SW480 (cell line): ENCODE results near the gene OOSP1.
"Not testable (repeated sequence)": the region's sequence is repeated elsewhere in the genome, so short reads cannot be mapped to it uniquely, and the experiment has no call there.

ENCODE experiments used
- DNase-seq: peaks from one replicate; pipeline ENCODE4 v3.0.0-alpha.2; 2016; ENCODE audit warnings: low spot score

OOSP1 gene

GRCh38 chr11:59960502-59961381, 22.5 kb downstream of the OOSP1 start:
- DNase-seq = no peak

GRCh38 chr11:59962107-59962482, 23.9 kb downstream of the OOSP1 start:
- no peak for DNase-seq

- DNase-seq = no peak
Measured at GRCh38 chr11:59963733-59964132, 25.5 kb downstream of the OOSP1 start, which contains the start of gene OOSP4A. Gene OOSP4A, plus strand, starts transcription at chr11:59964033. Its CDS starts 0 bp downstream, at chr11:59964033.

GRCh38 chr11:59965424-59965823, 27.2 kb downstream of the OOSP1 start:
- no peak for DNase-seq

DNA sequence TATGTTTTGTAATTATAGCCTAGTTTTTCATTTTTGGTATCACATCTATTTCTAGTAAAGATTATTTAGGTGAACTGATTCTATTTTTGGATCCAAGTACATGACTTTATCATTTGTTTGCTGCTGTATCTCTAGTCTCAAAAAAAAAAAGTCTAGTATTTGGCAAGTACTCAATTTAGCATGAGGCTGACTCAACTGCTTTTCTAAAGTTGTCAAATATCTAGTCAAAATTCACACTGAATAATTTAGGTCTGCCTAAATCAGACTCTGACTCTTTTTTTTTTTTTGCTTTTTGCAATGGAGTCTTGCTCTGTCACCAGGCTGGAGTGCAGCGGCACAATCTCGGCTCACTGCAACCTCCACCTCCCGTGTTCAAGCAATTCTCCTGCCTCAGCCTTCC, 28.0 kb downstream of the OOSP1 start:
- DNase-seq = no peak

DNA sequence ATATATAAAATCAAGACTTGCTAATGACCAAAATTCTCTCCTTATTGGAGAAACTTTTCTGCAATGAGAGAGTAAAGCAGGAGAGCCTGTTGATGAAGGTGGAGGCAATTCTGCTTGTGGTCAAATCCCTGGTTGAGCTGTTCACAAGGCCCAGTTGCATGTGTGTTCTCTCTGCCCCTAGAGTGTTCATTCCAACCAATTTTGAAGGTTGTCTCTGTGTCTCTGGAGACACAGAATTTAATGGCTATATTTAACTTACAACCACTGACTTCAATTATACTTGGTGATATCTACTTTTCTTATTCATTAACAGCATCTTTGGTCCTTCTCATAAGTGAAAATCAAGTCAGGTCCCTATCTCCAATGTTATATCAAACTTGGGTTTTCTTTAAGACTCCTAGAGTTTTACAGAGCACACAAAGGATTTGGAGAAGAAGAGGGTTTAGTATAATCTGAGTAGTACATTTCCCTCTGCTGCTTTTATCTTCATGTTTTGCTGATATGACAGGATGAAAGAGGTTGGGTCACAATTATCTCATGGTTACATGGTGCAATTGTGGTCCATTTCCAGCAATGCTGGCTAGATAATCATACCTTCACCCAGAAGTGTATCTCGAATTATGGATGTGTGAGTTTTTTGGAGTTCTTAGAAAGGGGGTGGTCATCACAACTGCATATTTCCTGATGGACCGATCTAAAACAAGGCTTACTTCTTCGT, 29.6 kb downstream of the OOSP1 start:
- no peak for DNase-seq

- no peak for DNase-seq
Measured at GRCh38 chr11:59968395-59968783, 30.2 kb downstream of the OOSP1 start.

- DNase-seq = no peak
Measured at GRCh38 chr11:59973097-59973496, 34.9 kb downstream of the OOSP1 start.

DNA sequence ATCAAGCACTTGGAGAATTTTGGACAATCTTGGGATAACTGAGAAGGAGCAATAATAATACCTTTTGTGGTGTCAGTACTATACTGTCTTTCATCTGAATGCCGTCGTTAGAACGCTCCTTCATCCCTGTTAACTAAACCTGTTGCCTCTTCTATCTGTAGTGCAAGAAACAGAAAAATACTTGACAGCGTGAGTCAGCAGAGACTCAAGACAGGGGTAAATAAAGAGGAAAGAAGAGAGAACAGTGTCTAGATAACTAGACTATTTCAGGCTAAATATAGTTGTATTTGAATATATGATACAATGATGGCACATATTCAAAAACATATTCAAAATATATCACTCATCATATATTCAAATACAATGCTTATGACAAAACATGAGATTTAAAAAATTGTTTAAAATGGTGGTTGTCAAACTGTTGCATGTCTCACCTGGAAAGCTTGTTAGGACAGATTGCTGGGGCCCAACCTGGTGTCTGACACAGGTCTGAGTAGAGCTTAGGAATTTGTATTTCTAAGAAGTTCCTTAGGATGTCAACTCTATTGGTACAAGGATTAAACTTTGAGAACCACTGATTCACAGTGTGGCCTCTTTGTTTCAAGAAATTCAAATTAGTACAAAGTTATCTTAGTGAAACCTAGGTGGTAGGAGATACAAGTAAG, 43.0 kb downstream of the OOSP1 start:
- no peak for DNase-seq

DNA sequence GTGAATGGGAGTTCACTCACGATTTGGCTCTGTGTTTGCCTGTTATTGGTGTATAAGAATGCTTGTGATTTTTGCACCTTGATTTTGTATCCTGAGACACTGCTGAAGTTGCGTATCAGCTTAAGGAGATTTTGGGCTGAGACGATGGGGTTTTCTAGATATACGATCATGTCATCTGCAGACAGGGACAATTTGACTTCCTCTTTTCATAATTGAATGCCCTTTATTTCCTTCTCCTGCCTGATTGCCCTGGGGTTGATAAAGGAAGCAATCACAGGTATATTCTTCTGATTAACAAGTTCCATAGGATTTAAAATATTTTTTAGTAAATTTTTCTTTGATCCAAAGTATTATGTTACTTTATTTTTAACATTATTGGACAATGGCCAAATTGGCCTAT, 43.8 kb downstream of the OOSP1 start:
- not testable (repeated sequence) for DNase-seq

DNA sequence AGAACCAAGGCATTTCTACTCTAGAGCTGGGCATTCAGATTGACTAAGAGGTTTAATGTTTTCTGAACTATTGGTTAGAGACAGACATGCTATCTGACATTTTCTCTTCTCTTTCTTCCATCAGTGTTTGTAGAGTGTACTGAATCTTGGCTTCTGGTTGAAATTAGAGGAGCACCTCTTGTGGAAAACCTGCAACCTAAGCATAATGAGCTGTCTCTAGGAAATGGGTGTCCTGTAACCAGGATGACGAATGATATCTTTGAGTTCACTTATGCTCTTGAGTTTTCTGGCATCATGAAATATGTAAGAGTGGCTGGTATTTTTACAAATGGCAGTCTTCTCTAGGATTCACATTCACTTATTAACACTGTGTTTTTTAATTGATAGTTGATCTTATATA, 45.0 kb downstream of the OOSP1 start:
- DNase-seq = no peak

DNA sequence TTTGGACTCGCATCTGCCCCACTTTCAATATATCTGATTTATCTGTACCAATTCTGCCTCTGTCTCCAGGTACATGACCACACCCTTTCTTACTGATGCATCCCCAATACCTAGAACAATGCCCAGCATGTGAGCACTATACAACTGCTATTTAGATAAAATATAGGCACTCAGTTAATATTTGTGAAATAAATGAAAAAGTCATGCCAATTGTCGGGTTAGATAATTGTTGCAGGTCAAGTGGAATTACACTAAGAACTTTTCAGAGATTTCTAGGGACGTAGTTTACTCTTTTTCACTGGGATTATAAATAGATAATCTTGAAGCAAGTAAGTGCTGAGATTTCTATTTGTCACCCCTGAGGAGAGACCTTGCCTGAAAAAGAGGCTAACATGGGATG, 46.1 kb downstream of the OOSP1 start:
- DNase-seq = no peak

DNA sequence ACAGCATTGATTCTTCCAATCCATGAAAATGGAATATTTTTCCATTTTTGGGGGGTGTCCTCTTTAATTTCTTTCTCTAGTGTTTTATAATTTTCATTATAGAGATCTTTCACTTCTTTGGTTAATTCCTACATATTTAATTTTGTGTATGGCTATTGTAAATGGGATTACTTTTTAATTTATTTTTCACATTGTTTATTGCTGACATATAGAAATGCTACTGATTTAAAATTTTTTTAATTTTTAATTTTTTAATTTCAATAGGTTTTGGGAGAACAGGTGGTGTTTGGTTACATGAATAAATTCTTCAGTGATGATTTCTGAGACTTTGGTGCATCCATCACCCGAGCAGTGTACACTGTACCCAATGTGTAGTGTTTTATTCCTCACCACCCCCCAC, 52.2 kb downstream of the OOSP1 start:
- DNase-seq = no peak

GRCh38 chr11:59992425-59992824, 54.2 kb downstream of the OOSP1 start:
- DNase-seq = no peak

DNA sequence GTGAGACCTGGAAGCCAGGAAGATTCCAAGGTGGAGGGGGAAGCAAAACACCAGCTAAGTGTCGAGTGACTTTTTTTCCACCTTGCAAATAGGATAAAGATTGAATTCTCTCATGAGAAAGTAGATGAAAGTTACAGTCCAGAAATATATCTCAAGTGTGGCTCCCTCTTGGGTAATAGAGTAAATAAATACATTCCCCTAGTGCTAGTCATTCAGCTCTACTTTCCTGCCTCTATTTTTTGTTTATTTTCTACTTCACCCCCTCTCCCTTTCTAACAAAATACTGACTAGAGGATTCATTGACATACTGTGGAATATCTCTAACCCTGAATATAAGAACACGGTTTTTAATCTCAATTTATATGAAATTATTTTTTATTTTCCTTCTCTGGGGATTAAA, 59.6 kb downstream of the OOSP1 start:
- no peak for DNase-seq

DNA sequence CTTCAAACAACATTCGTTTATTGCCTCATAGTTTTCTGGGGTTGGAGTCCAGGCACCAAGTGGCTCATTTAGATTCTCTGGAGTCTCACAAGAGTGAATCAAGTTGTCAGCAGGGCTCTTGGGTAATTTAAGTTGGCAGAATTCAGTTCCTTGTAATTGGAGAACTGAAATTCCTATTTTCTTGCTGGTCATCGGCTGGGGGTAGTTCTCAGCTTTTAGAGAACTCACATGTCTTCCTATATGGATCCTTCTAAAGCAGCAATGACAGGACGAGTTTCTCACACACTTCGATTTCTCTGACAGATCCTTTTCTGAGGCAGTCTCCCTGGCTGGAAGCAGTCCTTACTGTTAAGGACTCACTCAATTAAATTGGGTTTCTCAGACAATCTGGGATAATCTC, 61.5 kb downstream of the OOSP1 start:
- DNase-seq = no peak

- no peak for DNase-seq
Measured at GRCh38 chr11:60003729-60004128, 65.5 kb downstream of the OOSP1 start.

- no peak for DNase-seq
Measured at GRCh38 chr11:60005360-60005759, 67.1 kb downstream of the OOSP1 start.
